T1000 (cell line): ENCODE measurements around the gene WASF2.
A peak's percentile ranks its signal among the peaks of the same experiment; 100 is the strongest.
"Not testable (repeated sequence)": the region's sequence is repeated elsewhere in the genome, so short reads cannot be mapped to it uniquely, and the experiment has no call there.

Experiments
- DNase-seq: peaks from one replicate; lab custom pipeline; 2025; ENCODE audit warnings: mixed read lengths; lab: John Stamatoyannopoulos, UW

Gene WASF2

GRCh38 chr1:27418326-27419185 is 71.4 kb downstream of the WASF2 start:
- peak; percentile 58 for DNase-seq

GRCh38 chr1:27417713-27418112 is 72.3 kb downstream of the WASF2 start:
- DNase-seq = no peak

GRCh38 chr1:27416387-27417111 is 73.4 kb downstream of the WASF2 start:
- DNase-seq = no peak

GRCh38 chr1:27414091-27414490 is 75.9 kb downstream of the WASF2 start:
- no peak for DNase-seq

- DNase-seq = no peak
Observed at GRCh38 chr1:27413004-27413403, 77.0 kb downstream of the WASF2 start.

GRCh38 chr1:27412502-27412901 is 77.5 kb downstream of the WASF2 start:
- no peak for DNase-seq

- no peak for DNase-seq
Observed at GRCh38 chr1:27410709-27411108, 79.3 kb downstream of the WASF2 start.

GRCh38 chr1:27409669-27410068 is 80.3 kb downstream of the WASF2 start:
- DNase-seq = no peak

- DNase-seq = no peak
Observed at GRCh38 chr1:27408151-27408550, 81.8 kb downstream of the WASF2 start.

GRCh38 chr1:27406791-27407190 is 83.2 kb downstream of the WASF2 start:
- DNase-seq = not testable (repeated sequence)

GRCh38 chr1:27406362-27406680 is 83.6 kb downstream of the WASF2 start:
- no peak for DNase-seq

GRCh38 chr1:27405598-27406361 is 84.2 kb downstream of the WASF2 start:
- DNase-seq = not testable (repeated sequence)

GRCh38 chr1:27405074-27405473 is 84.9 kb downstream of the WASF2 start:
- no peak for DNase-seq

GRCh38 chr1:27403931-27404330 is 86.0 kb downstream of the WASF2 start:
- DNase-seq = no peak

- peak; percentile 26 for DNase-seq
Observed at GRCh38 chr1:27403065-27403726, 86.8 kb downstream of the WASF2 start.

GRCh38 chr1:27402349-27402754 is 87.6 kb downstream of the WASF2 start:
- peak; percentile 9 for DNase-seq

- DNase-seq = no peak
Observed at GRCh38 chr1:27400963-27401341, 89.0 kb downstream of the WASF2 start.

- DNase-seq = no peak
Observed at GRCh38 chr1:27400082-27400962, 89.6 kb downstream of the WASF2 start.

GRCh38 chr1:27399251-27400025 is 90.5 kb downstream of the WASF2 start:
- DNase-seq = no peak

GRCh38 chr1:27398405-27399149 is 91.4 kb downstream of the WASF2 start:
- no peak for DNase-seq
